Fibroblast of lung (primary cell): Measurements from ENCODE around the gene CYP2W1.

Source experiments
- CTCF ChIP-seq, 2 donors: IDR thresholded peaks in 1 of 2; conservative IDR thresholded peaks in 1 of 2; 1 replicate in 1 of 2; 2 replicates in 1 of 2; pipeline ENCODE4 v1.5.1; 2011 to 2012; ENCODE audit warnings: low read length in 2 of 2, control low read depth in 1 of 2, inconsistent platforms in 1 of 2, low read depth in 1 of 2, mild to moderate bottlenecking in 1 of 2
- EZH2 ChIP-seq: IDR thresholded peaks from 2 replicates; pipeline ENCODE4 v1.5.1; 2012; ENCODE audit warnings: low read length, control low read depth, mild to moderate bottlenecking; ENCODE audit errors: missing control alignments

- TF ChIP-seq CTCF (conservative IDR thresholded peaks at IDR 0.05 in 1 of 2, IDR thresholded peaks at IDR 0.05 in 1 of 2; ENCODE audit: low read depth in 1 of 2, low read length in 2 of 2) (no peak), EZH2 (no peak)
Observed at GRCh38 chr7:956031-956430, 26.9 kb upstream of the CYP2W1 start.
